Spleen (tissue), 11 donors: ENCODE data around the gene PTTG1IP. TPM values are rescaled to one million over a fixed set of nuclear protein-coding genes. Genes with fewer than 3 reads are reported as not detected.
A peak's percentile ranks its signal among the peaks of the same experiment; 100 is the strongest.

Source experiments
- DNase-seq: peaks from one replicate; pipeline ENCODE4 v3.0.0-alpha.2; 2020
- H3K27ac ChIP-seq, 8 donors: fragments of 200-600 bp; sonication (generic) in 7 of 8; 1 replicate in 4 of 8; 2 replicates in 4 of 8; pipeline versions ENCODE4 v1.5.0 to v1.8.0; 2016 to 2021; ENCODE audit warnings: inconsistent platforms in 4 of 8, mild to moderate bottlenecking in 4 of 8, moderate library complexity in 1 of 8
- H3K27me3 ChIP-seq, 7 donors: fragments of 200-600 bp; sonication (generic) in 6 of 7; replicated peaks in 1 of 7; 1 replicate in 4 of 7; 2 replicates in 3 of 7; pipeline versions ENCODE4 v1.5.0 to v1.8.0; 2016 to 2021; ENCODE audit warnings: inconsistent platforms in 3 of 7, mild to moderate bottlenecking in 1 of 7
- H3K36me3 ChIP-seq, 6 donors: fragments of 200-600 bp; sonication (generic) in 5 of 6; 1 replicate in 4 of 6; 2 replicates in 2 of 6; pipeline versions ENCODE4 v1.5.0 to v1.8.0; 2016 to 2021; ENCODE audit warnings: inconsistent platforms in 2 of 6
- H3K4me1 ChIP-seq, 6 donors: fragments of 200-600 bp; sonication (generic) in 5 of 6; 1 replicate in 3 of 6; 2 replicates in 3 of 6; pipeline versions ENCODE4 v1.5.0 to v1.8.0; 2016 to 2021; ENCODE audit warnings: inconsistent platforms in 3 of 6
- H3K4me3 ChIP-seq, 8 donors: fragments of 200-600 bp; sonication (generic) in 7 of 8; 1 replicate in 4 of 8; 2 replicates in 4 of 8; pipeline versions ENCODE4 v1.5.0 to v1.8.0; 2016 to 2021; ENCODE audit warnings: inconsistent platforms in 4 of 8, mild to moderate bottlenecking in 4 of 8, moderate library complexity in 2 of 8
- H3K9me3 ChIP-seq, 8 donors: fragments of 200-600 bp; sonication (generic) in 7 of 8; 1 replicate in 4 of 8; 2 replicates in 4 of 8; pipeline versions ENCODE4 v1.5.0 to v1.8.0; 2016 to 2021; ENCODE audit warnings: inconsistent platforms in 4 of 8
- CTCF ChIP-seq, 11 experiments: fragments of 200-600 bp in 7 of 11; fragments of 450-650 bp in 4 of 11; sonication (generic) in 4 of 11; IDR thresholded peaks in 8 of 11; conservative IDR thresholded peaks in 3 of 11; 1 replicate in 7 of 11; 2 replicates in 4 of 11; pipeline versions ENCODE4 v1.4.0 to v1.8.0; 2016 to 2021; ENCODE audit warnings: antibody characterized with exemption in 11 of 11, inconsistent platforms in 4 of 11, mild to moderate bottlenecking in 1 of 11
- POLR2A ChIP-seq, 3 donors: fragments of 450-650 bp; IDR thresholded peaks; one replicate each; pipeline ENCODE4 v1.5.1; 2017; ENCODE audit warnings: antibody characterized with exemption in 3 of 3, mild to moderate bottlenecking in 1 of 3
- POLR2AphosphoS5 ChIP-seq, 3 donors: sonication (generic); formaldehyde crosslinking; IDR thresholded peaks; one replicate each; pipeline ENCODE4 v1.5.1; 2017; ENCODE audit warnings: antibody characterized with exemption in 3 of 3
- WGBS, 5 donors: extraction: QIAGEN DNeasy Blood & Tissue Kit in 3 of 5; methylation state at CpG; one replicate each; pipeline versions ENCODE4 v1.1.5 to v1.1.7; 2013 to 2018; 5-methylcytosine and 5-hydroxymethylcytosine counted together
- intact Hi-C: fragments of 100-400 bp; cut with DNase I; formaldehyde crosslinking; loops from one replicate; pipeline ENCODE4 v1.15.0; 2023; ENCODE audit warnings: low total_unique reads
- polyA plus RNA-seq, 3 donors: library from polyadenylated mRNA; stranded (reverse); fragments of 200-250 nt; gene quantifications; one replicate each; pipeline ENCODE4 v1.2.1, GENCODE V29; 2013
- total RNA-seq, 7 donors: library from RNA; depleted of rRNA in 3 of 7; stranded (reverse); fragments of >200 nt in 3 of 7; fragmentation: NEBNext Ultra II Directional in 4 of 7; extraction: Animal tissue kit (Norgen Biotek cat#: 25700) in 4 of 7; gene quantifications; one replicate each; pipeline versions ENCODE4 v1.1.0 to v1.2.1, GENCODE V29; 2016 to 2021
- donor health status: healthy with polysubstance abuse.
- donor health status: DM: no; HTN: no; CAD: no; lungs with moderate emphysema.
- donor health status: DM: no; HTN: no; CAD: no.
- donor health status: Bipolar disorder and iron deficiency.
- donor health status: healthy.
- donor health status: DM: no; HTN: no; CAD: no.
- donor health status: DM: yes; HTN: yes; CAD: no.

PTTG1IP gene
- total and polyA plus RNA-seq, 10 donors, result 57.6 to 189 (median 135) TPM

GRCh38 chr21:44805859-44806258 is 67.6 kb downstream of the PTTG1IP start:
- no peak for TF ChIP-seq CTCF (IDR thresholded peaks at IDR 0.05 in 8 of 11, conservative IDR thresholded peaks at IDR 0.05 in 3 of 11)
- TF ChIP-seq POLR2AphosphoS5 (IDR thresholded peaks at IDR 0.05), result no peak
- TF ChIP-seq POLR2A (IDR thresholded peaks at IDR 0.05), result no peak
- H3K36me3 ChIP-seq, result peaks cover 0 to 75% (median 55%) of the 10 kb centered on the region in 6 donors
- WGBS, 5 donors, result 88 to 96% (median 91%) methylated on average over 4 of the region's 4 CpGs
- intact Hi-C loops, result loop anchor here (10.0 kb wide), 1 partner anchor 119 kb away; the partner anchor contains the start of gene ITGB2
- no peaks in the 10 kb centered on the region for H3K9me3 ChIP-seq
- no peak overlapping the region for H3K4me3 ChIP-seq
- H3K27ac ChIP-seq, result peak overlapping the region in 1 of 8 donors; percentile 0
- no peak for DNase-seq
- peaks cover 7 to 56% (median 22%) of the 10 kb centered on the region in 6 donors for H3K4me1 ChIP-seq
- H3K27me3 ChIP-seq, result no peaks in the 10 kb centered on the region

- H3K9me3 ChIP-seq, result no peaks in the 10 kb centered on the region
- intact Hi-C loops, result loop anchor here (10.0 kb wide), 1 partner anchor 120 kb away; the partner anchor contains the start of gene ITGB2
- peak overlapping the region in 1 of 8 donors; percentile 0 for H3K27ac ChIP-seq
- H3K27me3 ChIP-seq, result no peaks in the 10 kb centered on the region
- DNase-seq, result no peak
- peaks cover 14 to 57% (median 29%) of the 10 kb centered on the region in 6 donors for H3K4me1 ChIP-seq
- no peak overlapping the region for H3K4me3 ChIP-seq
- 70 to 94% (median 79%) methylated on average over 4 of the region's 4 CpGs for WGBS, 5 donors
- TF ChIP-seq CTCF (IDR thresholded peaks at IDR 0.05 in 8 of 11, conservative IDR thresholded peaks at IDR 0.05 in 3 of 11), result no peak
- TF ChIP-seq POLR2A (IDR thresholded peaks at IDR 0.05), result no peak
- TF ChIP-seq POLR2AphosphoS5 (IDR thresholded peaks at IDR 0.05), result no peak
- peaks cover 0 to 70% (median 52%) of the 10 kb centered on the region in 6 donors for H3K36me3 ChIP-seq
Observed at GRCh38 chr21:44805226-44805625, 68.3 kb downstream of the PTTG1IP start.

- Histone ChIP-seq H3K27me3 (no peaks in the 10 kb centered on the region), H3K4me3 (no peak overlapping the region), H3K4me1 (peaks cover 18 to 57% (median 31%) of the 10 kb centered on the region in 6 donors), H3K36me3 (peaks cover 0 to 66% (median 47%) of the 10 kb centered on the region in 6 donors), H3K27ac (no peak overlapping the region), H3K9me3 (no peaks in the 10 kb centered on the region)
- 71 to 87% (median 78%) methylated on average over 6 of the region's 6 CpGs for WGBS, 5 donors
- intact Hi-C loops, result loop anchor here (5.0 to 10.0 kb wide), 2 partner anchors 73 to 120 kb away; partner anchors contain the start of gene ITGB2
- TF ChIP-seq POLR2AphosphoS5 (IDR thresholded peaks at IDR 0.05) (no peak), POLR2A (IDR thresholded peaks at IDR 0.05) (no peak), CTCF (IDR thresholded peaks at IDR 0.05 in 8 of 11, conservative IDR thresholded peaks at IDR 0.05 in 3 of 11) (no peak)
- DNase-seq, result no peak
Observed at GRCh38 chr21:44804762-44805161, 68.7 kb downstream of the PTTG1IP start.

GRCh38 chr21:44803651-44804050 is 69.8 kb downstream of the PTTG1IP start:
- 60 to 88% (median 72%) methylated on average over 3 of the region's 3 CpGs for WGBS, 5 donors
- H3K4me1 ChIP-seq, result peaks cover 23 to 62% (median 37%) of the 10 kb centered on the region in 6 donors
- no peak for TF ChIP-seq POLR2AphosphoS5 (IDR thresholded peaks at IDR 0.05)
- TF ChIP-seq POLR2A (IDR thresholded peaks at IDR 0.05), result no peak
- no peak for TF ChIP-seq CTCF (IDR thresholded peaks at IDR 0.05 in 8 of 11, conservative IDR thresholded peaks at IDR 0.05 in 3 of 11)
- DNase-seq, result no peak
- H3K4me3 ChIP-seq, result no peak overlapping the region
- intact Hi-C loops, result loop anchor here (5.0 to 10.0 kb wide), 2 partner anchors 74 to 121 kb away; partner anchors contain the start of gene ITGB2
- no peak overlapping the region for H3K27ac ChIP-seq
- H3K9me3 ChIP-seq, result no peaks in the 10 kb centered on the region
- H3K36me3 ChIP-seq, result peaks cover 0 to 65% (median 36%) of the 10 kb centered on the region in 6 donors
- H3K27me3 ChIP-seq, result no peaks in the 10 kb centered on the region
